Measurements from ENCODE around the gene RAB7B.
"Not testable (repeated sequence)": the region's sequence is repeated elsewhere in the genome, so short reads cannot be mapped to it uniquely, and the experiment has no call there.

RAB7B gene

DNA sequence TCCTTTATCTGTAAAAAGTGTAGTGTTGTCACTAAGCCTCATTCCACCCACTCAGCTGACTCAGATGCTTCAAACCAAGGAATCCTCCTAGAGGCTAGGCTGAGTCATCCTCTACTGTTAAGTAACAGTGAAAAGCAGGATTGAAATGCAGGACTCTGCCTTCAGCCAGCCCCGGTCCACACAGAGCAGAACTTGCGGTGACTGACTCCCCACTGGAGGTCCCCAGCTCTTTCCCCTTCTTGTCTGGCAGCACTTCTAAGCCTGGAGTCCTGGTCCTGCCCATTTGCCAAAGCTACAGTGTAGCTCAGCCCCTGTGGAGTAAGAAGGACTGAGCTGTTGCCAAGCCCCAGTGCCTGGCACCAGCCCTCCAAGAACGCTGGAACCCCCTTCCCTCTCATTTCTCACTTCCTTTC is 1.7 kb downstream of the RAB7B start:
- no peak overlapping the region for H3K4me3 ChIP-seq (ENCODE audit: low read depth, low read length)
- DNase-seq = peak; percentile 97

DNA sequence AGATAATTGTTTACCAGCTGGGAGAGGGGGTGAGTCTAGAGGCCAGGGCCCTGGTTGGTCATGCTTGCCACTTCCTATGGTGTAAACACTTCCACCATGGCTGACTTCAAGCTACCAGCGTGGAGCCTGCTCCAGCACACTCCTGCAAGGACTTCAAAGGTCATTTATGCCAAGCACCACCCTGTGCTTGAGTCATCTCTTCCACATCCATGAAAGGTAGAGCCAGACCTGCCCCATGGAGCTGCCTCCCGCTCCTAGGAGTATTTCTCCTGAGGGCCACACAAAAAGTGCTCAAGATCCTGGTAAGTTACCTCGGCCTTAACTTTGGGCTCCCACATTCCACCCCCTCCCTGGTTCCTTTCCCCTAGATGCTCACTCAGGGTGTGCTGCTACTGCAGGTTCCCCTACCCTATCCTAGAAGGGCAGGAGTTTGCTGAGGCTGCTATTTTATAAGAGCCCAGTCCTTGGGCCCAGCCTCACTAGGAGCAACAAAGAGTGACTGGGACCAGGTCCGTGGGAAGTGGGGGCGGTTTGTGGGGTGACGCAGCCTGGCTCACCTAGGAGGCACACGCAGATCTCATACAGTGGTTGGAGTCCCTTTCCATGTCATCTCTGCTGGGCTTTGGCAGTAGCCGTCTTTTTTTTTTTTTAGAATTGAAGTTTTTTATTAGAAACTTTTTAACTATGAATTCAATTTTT is 2.4 kb downstream of the RAB7B start:
- Histone ChIP-seq H3K4me3 (ENCODE audit: low read depth, low read length) (no peak overlapping the region), H3K27me3 (replicated peaks) (no peaks in the 10 kb centered on the region), H3K27ac (peak overlapping the region; percentile 80), H3K36me3 (replicated peaks) (no peaks in the 10 kb centered on the region)
- peak; percentile 59 for DNase-seq
- TF ChIP-seq, protein P1, sequence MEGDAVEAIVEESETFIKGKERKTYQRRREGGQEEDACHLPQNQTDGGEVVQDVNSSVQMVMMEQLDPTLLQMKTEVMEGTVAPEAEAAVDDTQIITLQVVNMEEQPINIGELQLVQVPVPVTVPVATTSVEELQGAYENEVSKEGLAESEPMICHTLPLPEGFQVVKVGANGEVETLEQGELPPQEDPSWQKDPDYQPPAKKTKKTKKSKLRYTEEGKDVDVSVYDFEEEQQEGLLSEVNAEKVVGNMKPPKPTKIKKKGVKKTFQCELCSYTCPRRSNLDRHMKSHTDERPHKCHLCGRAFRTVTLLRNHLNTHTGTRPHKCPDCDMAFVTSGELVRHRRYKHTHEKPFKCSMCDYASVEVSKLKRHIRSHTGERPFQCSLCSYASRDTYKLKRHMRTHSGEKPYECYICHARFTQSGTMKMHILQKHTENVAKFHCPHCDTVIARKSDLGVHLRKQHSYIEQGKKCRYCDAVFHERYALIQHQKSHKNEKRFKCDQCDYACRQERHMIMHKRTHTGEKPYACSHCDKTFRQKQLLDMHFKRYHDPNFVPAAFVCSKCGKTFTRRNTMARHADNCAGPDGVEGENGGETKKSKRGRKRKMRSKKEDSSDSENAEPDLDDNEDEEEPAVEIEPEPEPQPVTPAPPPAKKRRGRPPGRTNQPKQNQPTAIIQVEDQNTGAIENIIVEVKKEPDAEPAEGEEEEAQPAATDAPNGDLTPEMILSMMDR (IDR thresholded peaks at IDR 0.05; ENCODE audit: low read depth, low read length, missing control alignments) = no peak
- in situ Hi-C loops (cut with HindIII; ENCODE audit: low pct_ligation_motif_present, low sequenced_read_pairs) = no loop called here

More for the DNA sequence above, 1.7 kb downstream of the RAB7B start:
- H3K27ac ChIP-seq = peak overlapping the region; percentile 51
- H3K27me3 ChIP-seq (replicated peaks) = no peaks in the 10 kb centered on the region
- in situ Hi-C loops (cut with HindIII; ENCODE audit: low pct_ligation_motif_present, low sequenced_read_pairs) = no loop called here
- no peaks in the 10 kb centered on the region for H3K36me3 ChIP-seq (replicated peaks)
- TF ChIP-seq, protein P1 (IDR thresholded peaks at IDR 0.05; ENCODE audit: low read depth, low read length, missing control alignments) = peak; percentile 18

DNA sequence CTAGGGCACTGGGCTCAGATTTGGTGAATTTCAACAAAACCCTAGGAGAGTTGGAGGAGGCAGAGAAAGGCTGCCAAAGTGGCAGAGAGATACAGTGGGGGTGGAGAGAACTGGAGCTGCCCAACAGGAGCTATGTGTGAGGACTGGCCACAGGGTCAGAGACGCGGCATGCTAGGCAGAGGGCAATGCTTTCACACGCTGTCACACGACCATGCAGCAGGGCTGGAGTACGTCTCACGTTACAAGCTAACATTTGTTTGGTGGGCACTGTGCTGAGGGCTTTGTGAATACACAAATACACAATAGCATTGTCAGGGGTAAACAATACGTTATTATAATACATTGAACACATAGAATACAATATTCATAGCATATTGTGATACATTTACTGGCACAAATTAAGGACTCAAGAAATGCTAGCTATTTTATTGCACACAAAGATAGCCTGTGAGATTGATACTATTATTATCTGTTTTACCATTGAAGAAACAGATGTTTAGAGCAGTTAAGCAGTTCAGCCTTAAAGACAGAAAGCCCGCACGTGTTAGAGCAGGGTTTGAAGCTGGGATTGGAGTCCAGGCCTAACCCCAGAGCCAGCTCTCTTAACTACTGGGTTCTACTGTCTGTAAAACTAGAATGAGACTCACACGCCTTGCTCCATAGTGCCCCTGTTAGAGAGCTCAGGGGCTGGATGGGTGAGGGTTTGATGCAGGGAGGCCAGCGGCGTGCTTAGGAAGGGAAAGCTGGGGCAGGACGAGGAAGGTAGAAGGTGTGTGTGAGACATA is 4.5 kb downstream of the RAB7B start:
- Histone ChIP-seq H3K4me3 (ENCODE audit: low read depth, low read length) (no peak overlapping the region), H3K27me3 (replicated peaks) (no peaks in the 10 kb centered on the region), H3K36me3 (replicated peaks) (no peaks in the 10 kb centered on the region), H3K27ac (no peak overlapping the region)
- TF ChIP-seq, protein P1 (IDR thresholded peaks at IDR 0.05; ENCODE audit: low read depth, low read length, missing control alignments) = no peak
- no peak for DNase-seq
- in situ Hi-C loops (cut with HindIII; ENCODE audit: low pct_ligation_motif_present, low sequenced_read_pairs) = loop anchor here (25.0 kb wide), 1 partner anchor 114 kb away; the partner anchor contains the start of gene AVPR1B

DNA sequence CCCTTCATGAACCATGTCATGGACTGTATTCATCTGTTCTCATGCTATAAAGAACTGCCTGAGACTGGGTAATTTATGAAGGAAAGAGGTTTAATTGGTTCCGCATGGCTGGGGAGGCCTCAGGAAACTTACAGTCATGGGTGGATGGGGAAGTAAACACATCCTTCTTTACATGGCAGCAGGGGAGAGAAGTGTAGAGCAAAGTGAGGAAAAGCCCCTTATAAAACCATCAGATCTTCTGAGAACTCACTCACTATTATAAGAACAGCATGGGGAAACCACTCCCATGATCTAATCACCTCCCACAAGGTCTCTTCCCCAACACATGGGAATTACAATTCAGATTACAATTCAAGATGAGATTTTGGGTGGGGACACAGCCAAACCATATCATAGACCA is 6.6 kb downstream of the RAB7B start:
- H3K27ac ChIP-seq; H3K36me3 ChIP-seq (replicated peaks); H3K4me3 ChIP-seq (ENCODE audit: low read depth, low read length); DNase-seq; H3K27me3 ChIP-seq (replicated peaks): not testable (repeated sequence)
- in situ Hi-C loops (cut with HindIII; ENCODE audit: low pct_ligation_motif_present, low sequenced_read_pairs) = loop anchor here (25.0 kb wide), 1 partner anchor 116 kb away; the partner anchor contains the start of gene AVPR1B

DNA sequence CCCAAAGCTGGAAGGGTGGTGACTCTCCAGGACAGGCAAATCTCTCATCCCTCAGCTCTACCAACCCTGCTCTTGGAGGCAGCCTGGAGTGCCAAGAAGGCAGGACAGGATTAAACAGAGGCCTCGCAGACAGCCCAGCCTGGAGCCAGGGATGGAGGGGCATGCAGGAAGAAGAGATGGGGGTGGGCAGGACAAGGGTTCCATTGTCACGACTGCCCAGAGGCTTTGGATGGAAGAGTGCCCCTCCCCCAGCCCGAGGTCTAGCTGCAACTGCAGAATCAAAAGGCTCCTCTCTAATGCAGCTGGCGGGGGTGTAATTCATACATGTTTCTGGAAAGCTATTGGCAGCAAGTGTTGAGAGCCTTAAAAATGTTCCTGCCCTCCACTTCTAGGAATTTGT is 8.8 kb downstream of the RAB7B start:
- Histone ChIP-seq H3K27ac (no peak overlapping the region), H3K4me3 (ENCODE audit: low read depth, low read length) (no peak overlapping the region), H3K27me3 (replicated peaks) (no peaks in the 10 kb centered on the region), H3K36me3 (replicated peaks) (no peaks in the 10 kb centered on the region)
- no peak for DNase-seq
- in situ Hi-C loops (cut with HindIII; ENCODE audit: low pct_ligation_motif_present, low sequenced_read_pairs) = loop anchor here (25.0 kb wide), 1 partner anchor 118 kb away; the partner anchor contains the start of gene AVPR1B
- TF ChIP-seq, protein P1 (IDR thresholded peaks at IDR 0.05; ENCODE audit: low read depth, low read length, missing control alignments) = no peak

DNA sequence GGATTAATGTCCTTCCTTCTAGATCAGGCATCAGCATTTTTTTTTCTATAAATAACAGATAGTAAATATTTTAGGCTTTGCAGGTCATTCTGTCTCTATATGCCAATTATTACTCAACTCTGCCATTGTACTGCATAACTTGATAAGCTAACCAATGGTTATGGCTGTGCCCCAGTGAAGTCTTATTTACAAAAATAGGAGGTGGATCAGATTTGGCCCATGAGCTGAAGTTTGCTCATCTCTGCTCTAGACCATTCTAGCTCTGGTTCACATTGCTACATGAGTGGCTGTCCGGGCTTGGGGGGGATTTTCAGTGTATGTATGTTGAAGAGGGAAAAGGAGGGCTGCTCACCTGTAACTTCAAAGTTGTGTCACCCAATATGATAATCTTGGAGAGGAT is 10.1 kb downstream of the RAB7B start:
- in situ Hi-C loops (cut with HindIII; ENCODE audit: low pct_ligation_motif_present, low sequenced_read_pairs) = loop anchor here (25.0 kb wide), 1 partner anchor 119 kb away; the partner anchor contains the start of gene AVPR1B
- Histone ChIP-seq H3K4me3 (ENCODE audit: low read depth, low read length) (no peak overlapping the region), H3K36me3 (replicated peaks) (no peaks in the 10 kb centered on the region), H3K27ac (no peak overlapping the region), H3K27me3 (replicated peaks) (no peaks in the 10 kb centered on the region)
- no peak for DNase-seq
- TF ChIP-seq, protein P1 (IDR thresholded peaks at IDR 0.05; ENCODE audit: low read depth, low read length, missing control alignments) = no peak
